ENCODE measurements around the gene PHAF1. TPM values are rescaled to one million over a fixed set of nuclear protein-coding genes. Genes with fewer than 3 reads are reported as not detected.
"Not testable (repeated sequence)": the region's sequence is repeated elsewhere in the genome, so short reads cannot be mapped to it uniquely, and the experiment has no call there.

PHAF1 gene
- total RNA-seq, 1 experiment from 2014 or later = 30.7 TPM

DNA sequence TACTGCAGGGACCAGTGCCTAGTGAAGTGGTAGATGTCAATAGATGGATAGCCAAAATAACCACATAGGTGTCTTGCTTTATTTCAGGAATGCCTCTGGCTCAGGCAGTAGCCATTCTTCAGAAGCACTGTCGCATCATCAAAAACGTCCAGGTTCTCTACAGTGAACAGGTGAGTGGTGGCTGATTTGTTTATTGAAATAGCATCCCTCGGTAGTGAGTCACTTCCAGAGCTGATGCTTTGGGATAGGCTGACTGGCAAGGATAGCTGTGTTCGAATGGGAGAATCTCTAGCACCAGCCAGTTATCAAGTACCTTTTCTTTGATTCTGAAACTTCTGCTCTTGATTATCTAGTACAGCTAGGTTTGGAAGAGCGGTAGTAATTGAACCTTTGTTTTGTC lies 10.3 kb downstream of the PHAF1 start:
- no peak overlapping the region for H3K4me2 ChIP-seq (ENCODE audit: low read depth, low read length, poor library complexity, severe bottlenecking)
- H3K27ac ChIP-seq (ENCODE audit: low read length) = no peak overlapping the region; the same call in 1 of the 2 replicates
- H3K36me3 ChIP-seq (ENCODE audit: insufficient read depth, low read length) = peaks cover 4% of the 10 kb centered on the region; the same call in 1 of the 2 replicates
- H3K4me1 ChIP-seq (ENCODE audit: low read length) = peaks cover 12% of the 10 kb centered on the region
- DNase-seq = no peak
- no peaks in the 10 kb centered on the region for H3K9me2 ChIP-seq (replicated peaks; ENCODE audit: insufficient read depth, low read length)
- no peak overlapping the region for H3K9ac ChIP-seq (ENCODE audit: low read length)
- no peak overlapping the region for H2AFZ ChIP-seq (ENCODE audit: low read length)
- H3K4me3 ChIP-seq (ENCODE audit: low read length) = no peak overlapping the region
- H3K79me2 ChIP-seq (ENCODE audit: low read length) = peaks cover 35% of the 10 kb centered on the region
- no peaks in the 10 kb centered on the region for H3K9me3 ChIP-seq (ENCODE audit: low read length)
- no peaks in the 10 kb centered on the region for H4K20me1 ChIP-seq (ENCODE audit: insufficient read depth, low read depth, low read length)
- H3K27me3 ChIP-seq (ENCODE audit: low read length) = no peaks in the 10 kb centered on the region

GRCh38 chr16:67122799-67123198 lies 13.1 kb downstream of the PHAF1 start:
- H4K20me1 ChIP-seq (ENCODE audit: insufficient read depth, low read depth, low read length); H3K4me2 ChIP-seq (ENCODE audit: low read depth, low read length, poor library complexity, severe bottlenecking); H3K27me3 ChIP-seq (ENCODE audit: low read length); H3K27ac ChIP-seq (ENCODE audit: low read length); H3K36me3 ChIP-seq (ENCODE audit: insufficient read depth, low read length); H3K9ac ChIP-seq (ENCODE audit: low read length); H3K4me3 ChIP-seq (ENCODE audit: low read length); H3K9me2 ChIP-seq (replicated peaks; ENCODE audit: insufficient read depth, low read length); DNase-seq; H2AFZ ChIP-seq (ENCODE audit: low read length); H3K79me2 ChIP-seq (ENCODE audit: low read length); H3K9me3 ChIP-seq (ENCODE audit: low read length): not testable (repeated sequence)
- H3K4me1 ChIP-seq (ENCODE audit: low read length) = peaks cover 12% of the 10 kb centered on the region

DNA sequence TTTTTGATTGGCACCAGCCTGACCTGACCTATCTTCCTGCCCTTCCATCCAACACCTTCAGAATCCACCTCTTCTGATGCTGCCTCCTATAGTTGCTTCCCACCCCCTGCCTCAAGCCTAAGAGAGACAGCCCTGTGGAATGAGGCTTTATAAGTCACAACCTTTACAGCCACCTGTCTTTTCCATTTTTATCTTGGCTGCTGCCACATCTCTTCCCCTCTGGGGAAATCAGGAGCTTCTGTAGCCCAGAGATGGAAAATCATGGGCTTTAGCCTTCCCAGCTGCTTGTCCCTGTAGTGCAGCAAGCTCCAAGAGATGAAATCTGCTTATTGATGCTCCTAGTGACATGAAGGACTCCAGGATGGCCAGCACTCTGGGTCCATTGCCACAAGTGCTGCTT lies 18.7 kb downstream of the PHAF1 start:
- no peak for DNase-seq
- Histone ChIP-seq H3K9me3 (ENCODE audit: low read length) (no peaks in the 10 kb centered on the region), H3K4me3 (ENCODE audit: low read length) (no peak overlapping the region), H3K27me3 (ENCODE audit: low read length) (no peaks in the 10 kb centered on the region), H3K79me2 (ENCODE audit: low read length) (0 out of 2 replicates have a peak, but pooled peaks cover 4% of the 10 kb centered on the region), H3K27ac (ENCODE audit: low read length) (no peak overlapping the region), H3K4me1 (ENCODE audit: low read length) (no peaks in the 10 kb centered on the region), H3K9ac (ENCODE audit: low read length) (no peak overlapping the region), H3K36me3 (ENCODE audit: insufficient read depth, low read length) (peaks cover 16% of the 10 kb centered on the region; the same call in 1 of the 2 replicates), H3K4me2 (ENCODE audit: low read depth, low read length, poor library complexity, severe bottlenecking) (no peak overlapping the region), H2AFZ (ENCODE audit: low read length) (no peak overlapping the region), H3K9me2 (replicated peaks; ENCODE audit: insufficient read depth, low read length) (no peaks in the 10 kb centered on the region), H4K20me1 (ENCODE audit: insufficient read depth, low read depth, low read length) (no peaks in the 10 kb centered on the region)

DNA sequence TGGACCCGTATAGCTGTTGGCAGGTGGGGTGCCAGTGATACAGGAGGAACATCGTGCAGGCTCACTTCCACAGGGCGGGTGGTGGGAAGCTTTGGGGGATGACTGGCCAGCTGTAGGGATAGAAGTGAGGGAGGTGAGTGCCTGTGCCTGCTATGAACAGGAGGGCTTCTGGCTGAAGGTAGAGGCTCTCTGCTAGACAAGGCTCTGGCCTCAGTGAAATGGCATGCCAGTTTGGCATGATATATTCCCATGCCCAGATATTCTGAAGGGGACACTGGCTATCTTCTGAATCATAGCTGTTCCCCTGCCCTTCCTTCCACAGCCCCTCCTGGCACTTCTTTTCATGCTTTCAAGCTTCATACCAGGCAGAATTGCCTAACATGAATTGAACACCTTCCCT lies 19.1 kb downstream of the PHAF1 start:
- no peaks in the 10 kb centered on the region for H3K9me2 ChIP-seq (replicated peaks; ENCODE audit: insufficient read depth, low read length)
- H3K4me2 ChIP-seq (ENCODE audit: low read depth, low read length, poor library complexity, severe bottlenecking) = no peak overlapping the region
- DNase-seq = no peak
- peaks cover 12% of the 10 kb centered on the region; the same call in 1 of the 2 replicates for H3K36me3 ChIP-seq (ENCODE audit: insufficient read depth, low read length)
- H3K9me3 ChIP-seq (ENCODE audit: low read length) = no peaks in the 10 kb centered on the region
- H3K9ac ChIP-seq (ENCODE audit: low read length) = no peak overlapping the region
- H4K20me1 ChIP-seq (ENCODE audit: insufficient read depth, low read depth, low read length) = no peaks in the 10 kb centered on the region
- H3K27ac ChIP-seq (ENCODE audit: low read length) = no peak overlapping the region
- no peak overlapping the region for H3K4me3 ChIP-seq (ENCODE audit: low read length)
- no peak overlapping the region for H2AFZ ChIP-seq (ENCODE audit: low read length)
- no peaks in the 10 kb centered on the region for H3K27me3 ChIP-seq (ENCODE audit: low read length)
- 0 out of 2 replicates have a peak, but pooled peaks cover 4% of the 10 kb centered on the region for H3K79me2 ChIP-seq (ENCODE audit: low read length)
- no peaks in the 10 kb centered on the region for H3K4me1 ChIP-seq (ENCODE audit: low read length)

- Histone ChIP-seq H3K4me3 (ENCODE audit: low read length) (no peak overlapping the region), H2AFZ (ENCODE audit: low read length) (no peak overlapping the region), H4K20me1 (ENCODE audit: insufficient read depth, low read depth, low read length) (no peaks in the 10 kb centered on the region), H3K79me2 (ENCODE audit: low read length) (no peaks in the 10 kb centered on the region), H3K9me2 (replicated peaks; ENCODE audit: insufficient read depth, low read length) (no peaks in the 10 kb centered on the region), H3K9me3 (ENCODE audit: low read length) (no peaks in the 10 kb centered on the region), H3K27me3 (ENCODE audit: low read length) (no peaks in the 10 kb centered on the region), H3K9ac (ENCODE audit: low read length) (no peak overlapping the region), H3K27ac (ENCODE audit: low read length) (no peak overlapping the region), H3K4me2 (ENCODE audit: low read depth, low read length, poor library complexity, severe bottlenecking) (no peak overlapping the region), H3K36me3 (ENCODE audit: insufficient read depth, low read length) (peaks cover 16% of the 10 kb centered on the region; the same call in 1 of the 2 replicates), H3K4me1 (ENCODE audit: low read length) (no peaks in the 10 kb centered on the region)
- DNase-seq = no peak
Observed at GRCh38 chr16:67129422-67129821, 19.7 kb downstream of the PHAF1 start.

DNA sequence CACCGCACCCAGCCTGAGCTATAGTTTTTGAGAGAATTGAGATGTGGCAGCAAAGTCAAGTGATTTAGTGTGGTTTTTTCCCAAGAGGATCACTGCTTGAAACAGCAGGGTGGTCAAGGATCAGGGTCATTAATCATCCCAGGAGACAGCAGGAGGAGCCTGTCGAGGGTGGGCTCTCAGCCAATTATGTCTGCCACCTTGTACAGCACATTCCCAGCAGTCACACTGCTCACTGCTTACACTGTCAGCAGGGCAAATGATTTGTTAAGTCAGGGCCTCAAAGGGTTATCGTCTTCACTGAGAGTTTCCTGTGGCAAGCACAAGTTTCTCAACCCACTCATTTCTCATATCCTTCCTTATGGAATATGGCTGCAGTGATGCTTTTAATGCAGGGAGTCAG lies 27.9 kb downstream of the PHAF1 start:
- H3K9ac ChIP-seq (ENCODE audit: low read length) = no peak overlapping the region
- H2AFZ ChIP-seq (ENCODE audit: low read length) = no peak overlapping the region
- no peak for DNase-seq
- H3K9me2 ChIP-seq (replicated peaks; ENCODE audit: insufficient read depth, low read length) = no peaks in the 10 kb centered on the region
- H3K36me3 ChIP-seq (ENCODE audit: insufficient read depth, low read length) = peaks cover 27% of the 10 kb centered on the region
- H3K4me3 ChIP-seq (ENCODE audit: low read length) = no peak overlapping the region
- H3K4me1 ChIP-seq (ENCODE audit: low read length) = no peaks in the 10 kb centered on the region
- no peak overlapping the region for H3K4me2 ChIP-seq (ENCODE audit: low read depth, low read length, poor library complexity, severe bottlenecking)
- no peak overlapping the region for H3K27ac ChIP-seq (ENCODE audit: low read length)
- H4K20me1 ChIP-seq (ENCODE audit: insufficient read depth, low read depth, low read length) = no peaks in the 10 kb centered on the region
- H3K9me3 ChIP-seq (ENCODE audit: low read length) = no peaks in the 10 kb centered on the region
- no peaks in the 10 kb centered on the region for H3K27me3 ChIP-seq (ENCODE audit: low read length)
- no peaks in the 10 kb centered on the region for H3K79me2 ChIP-seq (ENCODE audit: low read length)

DNA sequence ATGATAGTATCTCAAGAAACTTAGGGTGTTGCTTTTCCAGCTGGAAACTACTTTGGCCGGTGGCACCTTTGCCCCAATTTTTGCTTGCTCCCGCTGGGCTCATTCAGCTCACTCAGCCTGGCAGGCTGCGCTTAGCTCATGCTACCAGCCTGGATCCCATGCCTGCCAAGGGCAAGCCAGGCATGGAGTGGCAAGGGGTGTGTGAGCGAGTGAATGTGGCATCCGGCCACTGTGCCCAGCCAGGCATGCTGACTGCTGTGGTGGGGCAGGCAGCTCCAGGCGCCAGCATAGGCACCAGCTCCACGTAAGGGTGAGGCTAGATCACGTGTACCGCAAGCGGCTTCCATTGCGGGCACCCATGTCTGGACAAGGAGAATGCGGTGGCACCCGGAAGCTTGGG lies 31.6 kb downstream of the PHAF1 start:
- Histone ChIP-seq H2AFZ (ENCODE audit: low read length) (no peak overlapping the region), H3K27ac (ENCODE audit: low read length) (no peak overlapping the region), H3K79me2 (ENCODE audit: low read length) (no peaks in the 10 kb centered on the region), H3K27me3 (ENCODE audit: low read length) (no peaks in the 10 kb centered on the region), H3K9me3 (ENCODE audit: low read length) (no peaks in the 10 kb centered on the region), H3K36me3 (ENCODE audit: insufficient read depth, low read length) (peaks cover 13% of the 10 kb centered on the region), H3K9ac (ENCODE audit: low read length) (no peak overlapping the region), H4K20me1 (ENCODE audit: insufficient read depth, low read depth, low read length) (no peaks in the 10 kb centered on the region), H3K4me3 (ENCODE audit: low read length) (no peak overlapping the region), H3K9me2 (replicated peaks; ENCODE audit: insufficient read depth, low read length) (no peaks in the 10 kb centered on the region), H3K4me1 (ENCODE audit: low read length) (no peaks in the 10 kb centered on the region), H3K4me2 (ENCODE audit: low read depth, low read length, poor library complexity, severe bottlenecking) (no peak overlapping the region)
- no peak for DNase-seq

DNA sequence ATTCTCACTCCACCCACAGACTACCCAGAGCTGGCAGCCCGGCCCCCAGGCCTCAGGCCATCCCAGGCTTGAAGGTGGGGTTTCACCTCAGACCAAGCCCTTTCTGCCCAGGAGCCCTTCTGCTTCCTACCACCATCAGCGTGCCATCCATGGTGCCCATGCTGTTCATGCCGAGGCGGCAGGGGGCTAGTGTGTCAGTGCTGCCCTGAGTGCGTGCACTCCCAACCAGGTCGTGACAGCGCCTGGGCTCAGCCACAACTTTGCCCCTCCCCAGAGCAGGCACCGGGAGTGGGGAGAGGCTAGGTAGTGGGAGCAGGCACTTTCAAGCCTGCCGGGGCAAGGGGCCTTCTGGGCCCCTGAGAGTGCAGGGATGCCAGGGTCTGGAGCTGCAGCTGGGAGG lies 32.6 kb downstream of the PHAF1 start:
- no peaks in the 10 kb centered on the region for H4K20me1 ChIP-seq (ENCODE audit: insufficient read depth, low read depth, low read length)
- no peaks in the 10 kb centered on the region for H3K27me3 ChIP-seq (ENCODE audit: low read length)
- H3K79me2 ChIP-seq (ENCODE audit: low read length) = no peaks in the 10 kb centered on the region
- H3K4me1 ChIP-seq (ENCODE audit: low read length) = no peaks in the 10 kb centered on the region
- peaks cover 13% of the 10 kb centered on the region for H3K36me3 ChIP-seq (ENCODE audit: insufficient read depth, low read length)
- H3K9ac ChIP-seq (ENCODE audit: low read length) = no peak overlapping the region
- DNase-seq = no peak
- no peak overlapping the region for H2AFZ ChIP-seq (ENCODE audit: low read length)
- H3K4me3 ChIP-seq (ENCODE audit: low read length) = no peak overlapping the region
- H3K9me3 ChIP-seq (ENCODE audit: low read length) = no peaks in the 10 kb centered on the region
- H3K27ac ChIP-seq (ENCODE audit: low read length) = no peak overlapping the region
- H3K4me2 ChIP-seq (ENCODE audit: low read depth, low read length, poor library complexity, severe bottlenecking) = no peak overlapping the region
- H3K9me2 ChIP-seq (replicated peaks; ENCODE audit: insufficient read depth, low read length) = no peaks in the 10 kb centered on the region

GRCh38 chr16:67144943-67145342 lies 35.2 kb downstream of the PHAF1 start:
- H3K9me2 ChIP-seq (replicated peaks; ENCODE audit: insufficient read depth, low read length) = no peaks in the 10 kb centered on the region
- no peaks in the 10 kb centered on the region for H3K9me3 ChIP-seq (ENCODE audit: low read length)
- H4K20me1 ChIP-seq (ENCODE audit: insufficient read depth, low read depth, low read length) = no peaks in the 10 kb centered on the region
- DNase-seq = no peak
- H3K36me3 ChIP-seq (ENCODE audit: insufficient read depth, low read length) = peaks cover 4% of the 10 kb centered on the region
- no peak overlapping the region for H3K4me3 ChIP-seq (ENCODE audit: low read length)
- no peaks in the 10 kb centered on the region for H3K4me1 ChIP-seq (ENCODE audit: low read length)
- no peak overlapping the region for H3K27ac ChIP-seq (ENCODE audit: low read length)
- no peaks in the 10 kb centered on the region for H3K79me2 ChIP-seq (ENCODE audit: low read length)
- H2AFZ ChIP-seq (ENCODE audit: low read length) = no peak overlapping the region
- no peak overlapping the region for H3K9ac ChIP-seq (ENCODE audit: low read length)
- H3K4me2 ChIP-seq (ENCODE audit: low read depth, low read length, poor library complexity, severe bottlenecking) = no peak overlapping the region
- no peaks in the 10 kb centered on the region for H3K27me3 ChIP-seq (ENCODE audit: low read length)

Measured in Karpas-422 (cell line).